HepG2 (cell line): ENCODE results near the gene TSR1. TPM values are rescaled to one million over a fixed set of nuclear protein-coding genes. Genes with fewer than 3 reads are reported as not detected.
A peak's percentile ranks its signal among the peaks of the same experiment; 100 is the strongest.

Experiments
- BRCA1 ChIP-seq: sonication (generic); formaldehyde crosslinking; IDR thresholded peaks from 2 replicates; pipeline ENCODE4 v1.4.0; 2020; ENCODE audit warnings: missing genetic modification reagents
- CEBPB ChIP-seq: IDR thresholded peaks from 2 replicates; pipeline ENCODE4 v1.6.1; 2011; ENCODE audit warnings: low read depth, low read length, improper control_type of control experiment, borderline replicate concordance
- HCFC1 ChIP-seq: fragments of 150-350 bp; IDR thresholded peaks from 2 replicates; pipeline ENCODE4 v1.6.1; 2014; ENCODE audit warnings: low read depth, low read length
- IKZF5 ChIP-seq: IDR thresholded peaks from 2 replicates; pipeline ENCODE4 v1.6.1; 2018; ENCODE audit warnings: missing genetic modification reagents, mild to moderate bottlenecking, missing compliant biosample characterization
- IRF9 ChIP-seq: sonication (generic); formaldehyde crosslinking; IDR thresholded peaks from 2 replicates; pipeline ENCODE4 v1.8.0; 2022; ENCODE audit warnings: missing genetic modification reagents, mild to moderate bottlenecking, borderline replicate concordance
- MAX ChIP-seq: IDR thresholded peaks from 2 replicates; pipeline ENCODE4 v1.6.1; 2012; ENCODE audit warnings: inconsistent platforms
- MYPOP ChIP-seq: sonication (generic); formaldehyde crosslinking; IDR thresholded peaks from 2 replicates; pipeline ENCODE4 v1.8.1; 2023; ENCODE audit warnings: mild to moderate bottlenecking, moderate library complexity, missing genetic modification reagents
- RARG ChIP-seq: sonication (generic); formaldehyde crosslinking; IDR thresholded peaks from 2 replicates; pipeline ENCODE4 v1.4.0; 2020; ENCODE audit warnings: low read depth, mild to moderate bottlenecking, missing genetic modification reagents
- RXRA ChIP-seq: sonication (generic); formaldehyde crosslinking; IDR thresholded peaks from 2 replicates; pipeline ENCODE4 v1.5.1; 2020; ENCODE audit warnings: missing genetic modification reagents
- SNRNP70 ChIP-seq: fragments of 200-400 bp; formaldehyde crosslinking; IDR thresholded peaks from 2 replicates; pipeline ENCODE4 v1.6.1; 2017; ENCODE audit warnings: mild to moderate bottlenecking, low read depth, low read length, moderate library complexity
- SSRP1 ChIP-seq: IDR thresholded peaks from 2 replicates; pipeline ENCODE4 v1.6.1; 2016; ENCODE audit warnings: control low read depth
- TBP ChIP-seq: sonication (generic); formaldehyde crosslinking; IDR thresholded peaks from 2 replicates; pipeline ENCODE4 v1.5.0; 2020; ENCODE audit warnings: missing genetic modification reagents
- TOPORS ChIP-seq: sonication (generic); formaldehyde crosslinking; IDR thresholded peaks from 2 replicates; pipeline ENCODE4 v1.8.0; 2023; ENCODE audit warnings: mild to moderate bottlenecking, missing genetic modification reagents
- ZBTB3 ChIP-seq: sonication (generic); formaldehyde crosslinking; IDR thresholded peaks from 2 replicates; pipeline ENCODE4 v1.4.0; 2020; ENCODE audit warnings: low read depth, mild to moderate bottlenecking, moderate library complexity, missing genetic modification reagents, borderline replicate concordance
- ZC3H13 ChIP-seq: sonication (generic); formaldehyde crosslinking; IDR thresholded peaks from 2 replicates; pipeline ENCODE4 v1.8.1; 2023; ENCODE audit warnings: mild to moderate bottlenecking, missing genetic modification reagents, moderate library complexity
- ZFY ChIP-seq: sonication (generic); formaldehyde crosslinking; IDR thresholded peaks from 2 replicates; pipeline ENCODE4 v1.4.0; 2020; ENCODE audit warnings: missing genetic modification reagents
- ZNF121 ChIP-seq: sonication (generic); formaldehyde crosslinking; IDR thresholded peaks from 2 replicates; pipeline ENCODE4 v1.5.0; 2020; ENCODE audit warnings: mild to moderate bottlenecking, missing genetic modification reagents
- ZNF124 ChIP-seq: sonication (generic); formaldehyde crosslinking; IDR thresholded peaks from 2 replicates; pipeline ENCODE4 v1.4.0; 2020; ENCODE audit warnings: missing genetic modification reagents
- ZNF232 ChIP-seq: sonication (generic); formaldehyde crosslinking; IDR thresholded peaks from 2 replicates; pipeline ENCODE4 v1.4.0; 2020; ENCODE audit warnings: missing genetic modification reagents, borderline replicate concordance
- ZNF512B ChIP-seq: sonication (generic); formaldehyde crosslinking; IDR thresholded peaks from 2 replicates; pipeline ENCODE4 v1.5.1; 2020; ENCODE audit warnings: missing genetic modification reagents, mild to moderate bottlenecking, borderline replicate concordance
- ZNF614 ChIP-seq: IDR thresholded peaks from 2 replicates; pipeline ENCODE4 v1.6.1; 2018; ENCODE audit warnings: missing biosample characterization, missing genetic modification reagents, inconsistent platforms, borderline replicate concordance
- ZNF790 ChIP-seq: sonication (generic); formaldehyde crosslinking; IDR thresholded peaks from 2 replicates; pipeline ENCODE4 v1.8.0; 2022; ENCODE audit warnings: missing genetic modification reagents, mild to moderate bottlenecking, borderline replicate concordance
- ZNF879 ChIP-seq: sonication (generic); formaldehyde crosslinking; IDR thresholded peaks from 2 replicates; pipeline ENCODE4 v1.8.1; 2023; ENCODE audit warnings: missing genetic modification reagents
- polyA plus RNA-seq, 8 experiments: library from polyadenylated mRNA; depleted of rRNA in 3 of 8; stranded (reverse) in 7 of 8; unstranded in 1 of 8; fragments of >200 nt; fragmentation: Illumina TruSeq in 4 of 8; extraction: Trizol in 4 of 8; gene quantifications; 2 replicates each; pipeline versions ENCODE4 v1.2.1 to v1.2.3, GENCODE V29; 2011 to 2016; ENCODE audit warnings: low read depth in 4 of 8, missing spikeins in 1 of 8, mixed read lengths in 1 of 8; ENCODE audit not compliant: insufficient read depth in 1 of 8
- total RNA-seq, 5 experiments: library from RNA; depleted of rRNA; stranded (reverse); fragments of >200 nt; fragmentation: Illumina TruSeq; extraction: Trizol; gene quantifications; 2 replicates each; pipeline ENCODE4 v1.2.3, GENCODE V29; 2016; ENCODE audit warnings: low read depth in 1 of 5

TSR1 gene
- total and polyA plus RNA-seq, 2 of the 13 experiments (the other 11 are each of a cell fraction or from before 2014, with no cell fraction given) = 7.1 to 65.8 TPM

GRCh38 chr17:2336215-2336851 is at the start of gene TSR1 (continued):
- TF ChIP-seq ZNF512B (CRISPR knock-in tag) (0 out of 2 replicates have a peak, but pooled peaks have one; percentile 21), CEBPB (no peak), SNRNP70 (no peak), RXRA (CRISPR knock-in tag) (0 out of 2 replicates have a peak, but pooled peaks have one; percentile 43), IRF9 (CRISPR knock-in tag) (0 out of 2 replicates have a peak, but pooled peaks have one; percentile 66), ZBTB3 (CRISPR knock-in tag) (no peak), ZNF879 (CRISPR knock-in tag) (peak; percentile 96; the same call in 1 of the 2 replicates), HCFC1 (peak; percentile 68), RARG (CRISPR knock-in tag) (peak; percentile 56; the same call in 1 of the 2 replicates), ZNF124 (CRISPR knock-in tag) (peak; percentile 27; the same call in 1 of the 2 replicates), ZC3H13 (peak; percentile 78; the same call in 1 of the 2 replicates), MAX (peak; percentile 97), MYPOP (CRISPR knock-in tag) (peak; percentile 95), SSRP1 (CRISPR knock-in tag) (no peak), ZFY (CRISPR knock-in tag) (peak; percentile 93), ZNF614 (CRISPR knock-in tag) (no peak), BRCA1 (CRISPR knock-in tag) (peak; percentile 76; the same call in 1 of the 2 replicates), ZNF790 (CRISPR knock-in tag) (peak; percentile 78; the same call in 1 of the 2 replicates), IKZF5 (peak; percentile 79), ZNF232 (CRISPR knock-in tag) (peak; percentile 64; the same call in 1 of the 2 replicates), TOPORS (CRISPR knock-in tag) (peak; percentile 55; the same call in 1 of the 2 replicates), TBP (CRISPR knock-in tag) (0 out of 2 replicates have a peak, but pooled peaks have one; percentile 10), ZNF121 (no peak)
